NCI-H460 (cell line): ENCODE data around the gene ADGRE1. TPM values are rescaled to one million over a fixed set of nuclear protein-coding genes. Genes with fewer than 3 reads are reported as not detected.

ENCODE experiments used
- DNase-seq: peaks from one replicate; pipeline ENCODE4 v3.0.0-alpha.2; 2016; ENCODE audit warnings: low read depth; ENCODE audit errors: extremely low read depth
- total RNA-seq: library from RNA; depleted of rRNA; stranded (reverse); fragments of >200 nt; shearing (Covaris generic); gene quantifications from 2 replicates; pipeline ENCODE4 v1.2.3, GENCODE V29; 2014

The ADGRE1 gene
- total RNA-seq, 1 experiment from 2014 or later: not detected

GRCh38 chr19:6876748-6877147 is 10.6 kb upstream of the ADGRE1 start:
- DNase-seq: no peak

- no peak for DNase-seq
Observed at GRCh38 chr19:6877766-6878165, 9.6 kb upstream of the ADGRE1 start.

- DNase-seq: no peak
Observed at GRCh38 chr19:6886277-6886897, 992 bp upstream of the ADGRE1 start.

- no peak for DNase-seq
Observed at GRCh38 chr19:6888967-6889366, 1.6 kb downstream of the ADGRE1 start.

- DNase-seq: no peak
Observed at GRCh38 chr19:6890401-6890913, 3.1 kb downstream of the ADGRE1 start.

GRCh38 chr19:6890938-6891337 is 3.6 kb downstream of the ADGRE1 start:
- DNase-seq: no peak

GRCh38 chr19:6891761-6892385 is 4.5 kb downstream of the ADGRE1 start:
- no peak for DNase-seq

- no peak for DNase-seq
Observed at GRCh38 chr19:6894313-6894712, 6.9 kb downstream of the ADGRE1 start.

- no peak for DNase-seq
Observed at GRCh38 chr19:6903446-6903845, 16.1 kb downstream of the ADGRE1 start.

GRCh38 chr19:6906559-6907060 is 19.2 kb downstream of the ADGRE1 start:
- DNase-seq: no peak

- no peak for DNase-seq
Observed at GRCh38 chr19:6911523-6911922, 24.1 kb downstream of the ADGRE1 start.

- no peak for DNase-seq
Observed at GRCh38 chr19:6914321-6914720, 26.9 kb downstream of the ADGRE1 start.

- no peak for DNase-seq
Observed at GRCh38 chr19:6916952-6917351, 29.6 kb downstream of the ADGRE1 start.

GRCh38 chr19:6925386-6925785 is 38.0 kb downstream of the ADGRE1 start:
- DNase-seq: no peak

- no peak for DNase-seq
Observed at GRCh38 chr19:6925801-6926751, 38.7 kb downstream of the ADGRE1 start.

- no peak for DNase-seq
Observed at GRCh38 chr19:6930190-6930589, 42.8 kb downstream of the ADGRE1 start.

- DNase-seq: no peak
Observed at GRCh38 chr19:6935069-6935468, 47.7 kb downstream of the ADGRE1 start.

GRCh38 chr19:6935618-6936017 is 48.2 kb downstream of the ADGRE1 start:
- no peak for DNase-seq

- DNase-seq: no peak
Observed at GRCh38 chr19:6945733-6946132, 58.4 kb downstream of the ADGRE1 start.

- DNase-seq: no peak
Observed at GRCh38 chr19:6947745-6948144, 60.4 kb downstream of the ADGRE1 start.

- DNase-seq: no peak
Observed at GRCh38 chr19:6948884-6949283, 61.5 kb downstream of the ADGRE1 start.
